NCI-H510A (cell line): ENCODE measurements around the gene GCHFR.

ENCODE experiments used
- DNase-seq: peaks from one replicate; lab custom pipeline; 2025; lab: John Stamatoyannopoulos, UW

Gene GCHFR

GRCh38 chr15:40775740-40776536 lies 12.1 kb downstream of the GCHFR start:
- no peak for DNase-seq

DNA sequence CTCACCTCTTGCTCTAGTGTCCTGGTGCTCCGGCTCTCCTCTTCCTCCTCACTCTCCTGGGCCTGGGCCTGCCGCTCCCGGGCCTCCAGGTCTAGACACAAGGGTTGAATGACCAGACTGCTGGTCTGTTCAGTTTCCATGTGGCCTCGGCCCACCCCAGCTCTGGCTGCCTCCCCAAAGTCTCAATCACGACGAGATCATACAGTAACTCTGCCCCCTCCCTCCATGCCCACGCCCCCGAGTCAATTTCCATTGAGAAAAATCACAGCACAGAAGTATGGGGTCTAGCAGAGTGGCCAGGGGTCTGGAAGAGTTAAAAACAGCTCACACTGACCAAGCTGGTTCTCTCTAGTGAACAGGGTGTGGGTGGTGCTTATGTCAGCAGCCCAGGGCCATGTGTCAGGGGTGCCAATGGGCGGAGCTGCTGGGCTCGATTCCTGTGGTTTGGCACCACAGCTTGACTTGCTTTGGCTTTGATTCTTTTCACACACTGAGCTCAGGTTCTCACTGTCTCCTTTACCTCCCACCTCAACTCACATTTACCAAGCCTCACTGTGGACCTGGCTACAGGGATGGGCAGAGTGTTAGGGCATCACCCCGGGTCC lies 12.8 kb downstream of the GCHFR start:
- no peak for DNase-seq

GRCh38 chr15:40782609-40783227 lies 18.9 kb downstream of the GCHFR start:
- peak; percentile 49 for DNase-seq

DNA sequence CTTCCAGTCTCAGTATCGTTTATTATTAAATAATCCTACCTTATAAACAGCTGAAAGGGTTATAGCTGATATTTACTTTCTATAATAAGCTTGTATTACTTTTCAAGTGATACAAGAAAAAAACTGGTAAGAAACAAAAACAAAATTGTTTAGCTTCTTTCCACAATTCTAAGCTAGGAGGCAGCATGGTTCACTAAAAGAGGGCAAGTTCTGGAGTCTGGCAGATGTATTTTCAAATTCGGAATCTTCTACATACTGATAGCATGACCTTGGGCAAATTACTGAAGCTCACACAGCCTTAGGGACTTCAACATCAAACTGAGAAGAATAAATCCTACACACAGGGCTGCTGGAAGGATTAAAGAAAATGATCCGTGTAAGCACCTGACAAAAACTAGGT lies 21.3 kb downstream of the GCHFR start:
- DNase-seq = no peak

- no peak for DNase-seq
Observed at GRCh38 chr15:40785814-40786213, 21.9 kb downstream of the GCHFR start.

DNA sequence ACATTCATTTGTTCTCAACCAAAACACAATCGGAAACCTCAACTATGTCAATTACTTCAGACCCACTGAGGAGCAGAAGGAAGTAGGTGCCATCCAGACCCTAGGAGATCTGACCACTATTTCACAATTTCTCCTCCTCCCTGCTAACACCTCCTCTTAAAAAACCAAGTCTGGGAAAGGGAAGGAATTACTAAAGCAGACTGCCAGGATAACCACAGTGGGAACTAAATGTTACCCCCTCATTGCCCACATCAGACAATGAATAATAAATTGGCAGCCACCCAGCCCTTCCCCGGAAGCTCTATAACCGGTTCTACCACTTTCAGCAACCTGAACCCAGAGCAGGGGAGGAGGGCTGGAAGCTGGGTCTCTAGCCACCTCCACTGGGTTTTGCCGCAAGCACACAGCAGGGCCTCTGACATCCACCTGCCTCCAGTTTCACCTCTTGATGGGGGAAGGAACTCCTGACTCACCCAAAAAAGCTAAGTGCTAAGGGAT lies 23.5 kb downstream of the GCHFR start:
- peak; percentile 88 for DNase-seq

DNA sequence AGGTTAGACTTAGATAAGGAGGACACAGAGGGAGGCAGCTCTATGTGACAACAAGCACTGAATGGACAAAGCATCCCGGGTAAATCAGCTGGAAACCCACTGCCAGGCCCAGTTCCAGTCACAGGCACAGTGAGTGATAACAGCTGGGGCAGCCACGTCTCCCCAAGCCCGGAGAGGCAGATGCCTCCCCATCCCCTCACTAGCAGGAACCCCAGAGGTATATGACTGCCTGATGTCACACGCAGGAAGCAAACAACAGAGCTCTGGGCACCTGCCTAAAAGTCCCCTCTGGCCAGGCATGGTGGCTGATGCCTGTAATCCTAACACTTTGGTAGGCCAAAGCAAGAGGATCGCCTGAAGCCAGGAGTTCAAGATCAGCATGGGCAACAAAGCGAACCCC lies 24.1 kb downstream of the GCHFR start:
- no peak for DNase-seq

DNA sequence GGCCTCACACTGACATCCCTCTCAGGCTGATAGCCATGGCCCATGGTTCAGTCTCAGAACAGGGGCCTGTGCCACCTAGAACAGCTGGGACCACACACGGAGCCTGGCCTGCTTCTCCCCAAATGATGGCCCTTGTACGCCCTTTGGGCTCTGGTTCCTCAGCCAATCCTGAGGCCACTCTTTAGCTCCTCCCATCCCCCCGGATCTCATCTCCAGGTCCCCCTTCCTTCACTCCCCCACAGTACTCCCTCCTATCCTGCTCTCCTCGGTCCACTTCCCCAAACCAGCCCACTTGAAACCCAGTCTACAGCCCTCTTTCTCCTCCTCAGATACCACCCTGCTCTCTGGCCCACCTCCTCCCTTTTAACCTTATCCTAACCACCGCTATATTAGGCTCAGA lies 25.3 kb downstream of the GCHFR start:
- DNase-seq = no peak

GRCh38 chr15:40789999-40790398 lies 26.1 kb downstream of the GCHFR start:
- no peak for DNase-seq

GRCh38 chr15:40790718-40791117 lies 26.9 kb downstream of the GCHFR start:
- no peak for DNase-seq

GRCh38 chr15:40792394-40792793 lies 28.5 kb downstream of the GCHFR start:
- DNase-seq = no peak

GRCh38 chr15:40793216-40793989 lies 29.5 kb downstream of the GCHFR start:
- DNase-seq = no peak

DNA sequence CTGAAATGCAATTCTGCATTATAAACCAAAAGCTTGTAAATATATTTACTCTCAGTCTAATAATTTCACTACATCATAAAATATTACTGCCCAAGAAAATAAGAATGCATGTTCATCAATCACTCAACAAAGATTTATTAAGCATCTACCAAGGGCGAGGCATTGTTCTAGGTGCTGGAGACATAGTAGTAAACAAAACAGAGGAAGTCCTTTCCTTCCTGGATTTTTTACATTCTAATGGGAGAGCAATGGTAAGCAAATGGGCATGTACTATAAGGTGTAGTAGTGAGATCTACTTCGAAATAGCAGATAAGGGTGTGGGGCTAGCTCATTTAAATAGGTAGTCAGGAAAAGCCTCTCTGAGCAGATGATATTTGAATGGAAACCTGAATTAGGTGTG lies 32.2 kb downstream of the GCHFR start:
- DNase-seq = no peak

- no peak for DNase-seq
Observed at GRCh38 chr15:40796512-40796911, 32.6 kb downstream of the GCHFR start.

GRCh38 chr15:40799523-40799922 lies 35.7 kb downstream of the GCHFR start:
- DNase-seq = no peak

DNA sequence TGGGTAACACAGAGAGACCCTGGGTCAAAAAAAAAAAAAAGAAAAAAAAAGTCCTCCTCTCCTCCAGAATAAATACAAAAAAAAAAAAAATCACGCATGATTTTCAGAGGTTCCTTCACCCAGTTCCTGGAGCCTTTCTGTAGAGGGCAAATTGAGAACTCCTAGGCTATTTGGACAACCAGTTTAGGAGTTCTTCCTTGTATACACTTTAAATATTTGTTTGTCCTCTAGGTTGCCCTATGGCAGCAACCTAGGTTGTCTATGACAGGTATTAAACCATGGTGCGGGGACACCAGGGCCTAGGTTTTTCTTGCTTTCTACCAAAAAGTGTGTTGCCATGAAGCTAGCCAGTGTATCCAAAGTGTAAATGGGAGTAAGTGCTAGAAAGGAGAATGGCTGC lies 39.2 kb downstream of the GCHFR start:
- DNase-seq = no peak

GRCh38 chr15:40803688-40804087 lies 39.8 kb downstream of the GCHFR start:
- no peak for DNase-seq

DNA sequence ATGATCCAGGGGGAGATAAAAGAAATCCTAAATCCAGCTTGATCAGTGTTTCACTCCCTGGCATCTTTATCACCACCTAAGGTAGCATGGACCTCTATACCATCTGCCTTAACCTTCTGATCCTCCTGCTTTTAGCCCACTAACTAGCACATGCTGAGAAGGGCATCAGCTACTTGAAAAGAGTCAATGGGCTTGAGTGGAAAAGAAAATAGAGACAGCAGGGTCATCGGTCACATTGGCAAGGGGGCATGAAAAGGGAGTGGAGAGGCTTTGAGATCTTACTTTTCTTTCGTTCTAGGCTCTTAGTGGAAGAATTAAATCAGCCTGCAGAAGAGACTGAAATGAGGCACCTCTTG lies 42.8 kb downstream of the GCHFR start:
- DNase-seq = no peak

GRCh38 chr15:40807028-40807887 lies 43.4 kb downstream of the GCHFR start, which contains the start of the genes DNAJC17 and ZFYVE19:
TSS of gene DNAJC17 (minus strand) at chr15:40807473. CDS start at chr15:40807446, 27 bp downstream.
TSS of gene ZFYVE19 (plus strand) at chr15:40807089. CDS start at chr15:40807590, 501 bp downstream.
- DNase-seq = peak; percentile 91

DNA sequence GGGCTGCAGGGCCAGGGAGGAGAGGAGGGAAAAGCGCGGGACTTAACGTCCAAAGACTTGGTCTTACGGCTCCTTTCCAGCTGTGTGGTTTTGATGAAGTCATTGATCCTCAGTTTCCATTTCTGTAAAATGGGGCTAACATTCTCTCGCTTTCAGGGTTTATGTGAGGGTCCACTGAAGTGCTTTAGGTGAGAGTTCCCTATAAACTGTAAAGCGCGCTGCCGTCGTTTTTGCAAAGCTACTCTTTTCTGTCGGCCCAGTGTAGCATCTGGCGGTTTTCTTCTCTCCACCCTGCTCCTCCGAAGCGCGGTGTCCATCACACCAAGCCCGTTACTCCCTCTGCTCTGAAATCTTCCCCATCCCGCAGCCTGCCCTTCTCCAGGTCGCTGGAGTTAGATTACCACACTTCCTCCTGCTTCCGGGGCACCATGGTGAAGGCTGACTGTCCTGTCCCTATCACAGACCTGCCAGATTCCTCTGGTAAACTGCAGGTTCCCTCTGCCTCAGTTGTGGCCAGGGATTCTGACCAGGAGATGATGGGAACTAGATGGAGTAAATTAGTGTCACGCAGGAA lies 44.1 kb downstream of the GCHFR start:
- DNase-seq = no peak
